ENCODE data around the gene RETN. TPM values are rescaled to one million over a fixed set of nuclear protein-coding genes. Genes with fewer than 3 reads are reported as not detected.

The RETN gene
- total RNA-seq, 1 donor from 2014 or later, result not detected

GRCh38 chr19:7636317-7636690 lies 32.5 kb upstream of the RETN start:
- H3K9me3 ChIP-seq (ENCODE audit: insufficient read depth, low read depth, low read length), result peaks cover 5% of the 10 kb centered on the region
- H4K20me1 ChIP-seq (ENCODE audit: insufficient read depth, low read length), result no peaks in the 10 kb centered on the region
- FAIRE-seq (no peak), DNase-seq (ENCODE audit: low read depth) (no peak)
- peak overlapping the region; percentile 83 for H3K4me3 Mint-ChIP-seq (ENCODE audit: unreplicated experiment)
- no peak overlapping the region for H2AFZ ChIP-seq (ENCODE audit: low read depth, low read length)
- peaks cover 13% of the 10 kb centered on the region for H3K27me3 ChIP-seq (ENCODE audit: insufficient read depth, low read length)
- peaks cover 1% of the 10 kb centered on the region for H3K36me3 Mint-ChIP-seq (ENCODE audit: low read depth, unreplicated experiment)
- no peak overlapping the region for H3K4me3 ChIP-seq (ENCODE audit: insufficient read depth, low read depth, low read length)
- H3K9me3 Mint-ChIP-seq (ENCODE audit: unreplicated experiment), result no peaks in the 10 kb centered on the region
- no peaks in the 10 kb centered on the region for H3K36me3 ChIP-seq (ENCODE audit: insufficient read depth, low read length)
- H3K9ac ChIP-seq (ENCODE audit: low read length), result no peak overlapping the region
- H3K4me2 ChIP-seq (ENCODE audit: low read length), result no peak overlapping the region
- no peak for TF ChIP-seq EZH2 (IDR thresholded peaks at IDR 0.05; ENCODE audit: insufficient read depth, low read length)
- TF ChIP-seq CTCF (IDR thresholded peaks at IDR 0.05; ENCODE audit: insufficient read depth, low read depth, low read length), result no peak
- no peaks in the 10 kb centered on the region for H3K4me1 ChIP-seq (ENCODE audit: insufficient read depth, low read length)
- H3K79me2 ChIP-seq (ENCODE audit: insufficient read depth, low read length), result peaks cover 8% of the 10 kb centered on the region
- H3K27me3 Mint-ChIP-seq (ENCODE audit: low read depth, unreplicated experiment), result peaks cover 7% of the 10 kb centered on the region
- no peak overlapping the region for H3K27ac ChIP-seq (ENCODE audit: low read depth, low read length)
- H3K4me1 Mint-ChIP-seq (ENCODE audit: low read depth, unreplicated experiment), result no peaks in the 10 kb centered on the region
- H3K27ac Mint-ChIP-seq (ENCODE audit: unreplicated experiment), result no peak overlapping the region

GRCh38 chr19:7636691-7637373 lies 32.0 kb upstream of the RETN start, which contains the start of gene STXBP2:
Gene STXBP2 (plus strand): TSS chr19:7637110. CDS start chr19:7637150, 40 bp downstream.
- no peaks in the 10 kb centered on the region for H3K36me3 ChIP-seq (ENCODE audit: insufficient read depth, low read length)
- no peak within 1 kb of the TSS for H2AFZ ChIP-seq (ENCODE audit: low read depth, low read length)
- no peak within 1 kb of the TSS for H3K4me3 ChIP-seq (ENCODE audit: insufficient read depth, low read depth, low read length)
- no peak for TF ChIP-seq CTCF (IDR thresholded peaks at IDR 0.05; ENCODE audit: insufficient read depth, low read depth, low read length)
- no peak for TF ChIP-seq EZH2 (IDR thresholded peaks at IDR 0.05; ENCODE audit: insufficient read depth, low read length)
- Mint-ChIP-seq H3K36me3 (ENCODE audit: low read depth, unreplicated experiment) (peaks cover 1% of the 10 kb centered on the region), H3K4me1 (ENCODE audit: low read depth, unreplicated experiment) (no peaks in the 10 kb centered on the region), H3K27ac (ENCODE audit: unreplicated experiment) (peak within 1 kb of the TSS; percentile 66), H3K27me3 (ENCODE audit: low read depth, unreplicated experiment) (peaks cover 7% of the 10 kb centered on the region), H3K9me3 (ENCODE audit: unreplicated experiment) (no peaks in the 10 kb centered on the region), H3K4me3 (ENCODE audit: unreplicated experiment) (peak within 1 kb of the TSS; percentile 83)
- H4K20me1 ChIP-seq (ENCODE audit: insufficient read depth, low read length), result no peaks in the 10 kb centered on the region
- peak within 1 kb of the TSS; percentile 46 for H3K4me2 ChIP-seq (ENCODE audit: low read length)
- H3K27ac ChIP-seq (ENCODE audit: low read depth, low read length), result no peak within 1 kb of the TSS
- H3K4me1 ChIP-seq (ENCODE audit: insufficient read depth, low read length), result no peaks in the 10 kb centered on the region
- H3K9me3 ChIP-seq (ENCODE audit: insufficient read depth, low read depth, low read length), result peaks cover 5% of the 10 kb centered on the region
- H3K27me3 ChIP-seq (ENCODE audit: insufficient read depth, low read length), result peaks cover 13% of the 10 kb centered on the region
- H3K79me2 ChIP-seq (ENCODE audit: insufficient read depth, low read length), result peaks cover 5% of the 10 kb centered on the region
- DNase-seq (ENCODE audit: low read depth) (no peak), FAIRE-seq (no peak)
- no peak within 1 kb of the TSS for H3K9ac ChIP-seq (ENCODE audit: low read length)
